NOMO-1 treated with DMSO at 0.1 percent for 48 hours (cell line): ENCODE measurements around the gene PCDHGA8.
"Not testable (repeated sequence)": the region's sequence is repeated elsewhere in the genome, so short reads cannot be mapped to it uniquely, and the experiment has no call there.

Source experiments
- DNase-seq: peaks from one replicate; lab custom pipeline; 2025; ENCODE audit not compliant: unreplicated experiment; lab: John Stamatoyannopoulos, UW

PCDHGA8 gene

DNA sequence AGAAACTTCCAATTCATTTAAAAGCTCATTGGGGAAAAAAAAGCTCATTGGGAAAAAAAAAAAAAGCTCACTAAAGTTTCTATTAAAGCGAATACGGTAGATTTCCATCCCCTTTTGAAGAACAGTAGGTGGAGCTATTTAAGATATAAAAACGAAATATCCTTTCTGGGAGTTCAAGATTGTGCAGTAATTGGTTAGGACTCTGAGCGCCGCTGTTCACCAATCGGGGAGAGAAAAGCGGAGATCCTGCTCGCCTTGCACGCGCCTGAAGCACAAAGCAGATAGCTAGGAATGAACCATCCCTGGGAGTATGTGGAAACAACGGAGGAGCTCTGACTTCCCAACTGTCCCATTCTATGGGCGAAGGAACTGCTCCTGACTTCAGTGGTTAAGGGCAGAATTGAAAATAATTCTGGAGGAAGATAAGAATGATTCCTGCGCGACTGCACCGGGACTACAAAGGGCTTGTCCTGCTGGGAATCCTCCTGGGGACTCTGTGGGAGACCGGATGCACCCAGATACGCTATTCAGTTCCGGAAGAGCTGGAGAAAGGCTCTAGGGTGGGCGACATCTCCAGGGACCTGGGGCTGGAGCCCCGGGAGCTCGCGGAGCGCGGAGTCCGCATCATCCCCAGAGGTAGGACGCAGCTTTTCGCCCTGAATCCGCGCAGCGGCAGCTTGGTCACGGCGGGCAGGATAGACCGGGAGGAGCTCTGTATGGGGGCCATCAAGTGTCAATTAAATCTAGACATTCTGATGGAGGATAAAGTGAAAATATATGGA lies 38.1 kb downstream of the PCDHGA8 start, which contains the start of gene PCDHGA12:
TSS of gene PCDHGA12 (plus strand) at position 176 of the 782 bp plus-strand sequence. CDS start at position 429, 253 bp downstream.
- peak; percentile 52 for DNase-seq

DNA sequence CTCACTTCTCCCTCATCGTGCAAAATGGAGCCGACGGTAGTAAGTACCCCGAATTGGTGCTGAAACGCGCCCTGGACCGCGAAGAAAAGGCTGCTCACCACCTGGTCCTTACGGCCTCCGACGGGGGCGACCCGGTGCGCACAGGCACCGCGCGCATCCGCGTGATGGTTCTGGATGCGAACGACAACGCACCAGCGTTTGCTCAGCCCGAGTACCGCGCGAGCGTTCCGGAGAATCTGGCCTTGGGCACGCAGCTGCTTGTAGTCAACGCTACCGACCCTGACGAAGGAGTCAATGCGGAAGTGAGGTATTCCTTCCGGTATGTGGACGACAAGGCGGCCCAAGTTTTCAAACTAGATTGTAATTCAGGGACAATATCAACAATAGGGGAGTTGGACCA lies 38.9 kb downstream of the PCDHGA8 start:
- DNase-seq: no peak

DNA sequence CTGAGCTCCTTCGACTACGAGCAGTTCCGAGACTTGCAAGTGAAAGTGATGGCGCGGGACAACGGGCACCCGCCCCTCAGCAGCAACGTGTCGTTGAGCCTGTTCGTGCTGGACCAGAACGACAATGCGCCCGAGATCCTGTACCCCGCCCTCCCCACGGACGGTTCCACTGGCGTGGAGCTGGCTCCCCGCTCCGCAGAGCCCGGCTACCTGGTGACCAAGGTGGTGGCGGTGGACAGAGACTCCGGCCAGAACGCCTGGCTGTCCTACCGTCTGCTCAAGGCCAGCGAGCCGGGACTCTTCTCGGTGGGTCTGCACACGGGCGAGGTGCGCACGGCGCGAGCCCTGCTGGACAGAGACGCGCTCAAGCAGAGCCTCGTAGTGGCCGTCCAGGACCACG lies 39.9 kb downstream of the PCDHGA8 start:
- not testable (repeated sequence) for DNase-seq

DNA sequence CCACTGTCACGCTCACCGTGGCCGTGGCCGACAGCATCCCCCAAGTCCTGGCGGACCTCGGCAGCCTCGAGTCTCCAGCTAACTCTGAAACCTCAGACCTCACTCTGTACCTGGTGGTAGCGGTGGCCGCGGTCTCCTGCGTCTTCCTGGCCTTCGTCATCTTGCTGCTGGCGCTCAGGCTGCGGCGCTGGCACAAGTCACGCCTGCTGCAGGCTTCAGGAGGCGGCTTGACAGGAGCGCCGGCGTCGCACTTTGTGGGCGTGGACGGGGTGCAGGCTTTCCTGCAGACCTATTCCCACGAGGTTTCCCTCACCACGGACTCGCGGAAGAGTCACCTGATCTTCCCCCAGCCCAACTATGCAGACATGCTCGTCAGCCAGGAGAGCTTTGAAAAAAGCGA lies 40.3 kb downstream of the PCDHGA8 start:
- DNase-seq: not testable (repeated sequence)

DNA sequence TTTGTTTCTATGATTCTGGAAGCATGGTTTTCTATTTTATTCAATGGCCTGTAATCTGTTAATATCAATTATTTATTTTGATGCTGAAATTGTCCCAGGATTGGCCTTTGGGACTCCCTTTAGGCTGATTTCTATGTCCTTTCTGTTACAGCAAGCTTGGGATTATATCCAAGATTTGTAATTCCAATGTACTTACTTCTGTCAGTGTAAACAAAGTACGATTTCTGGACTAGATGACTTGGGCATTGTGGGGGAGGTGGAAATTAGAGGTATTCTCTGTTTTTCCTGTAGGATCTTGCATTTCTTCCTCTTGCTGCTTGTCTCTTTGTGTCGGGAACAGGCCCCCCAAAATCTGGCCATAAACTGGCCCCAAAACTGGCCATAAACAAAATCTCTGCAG lies 41.6 kb downstream of the PCDHGA8 start:
- DNase-seq: no peak

DNA sequence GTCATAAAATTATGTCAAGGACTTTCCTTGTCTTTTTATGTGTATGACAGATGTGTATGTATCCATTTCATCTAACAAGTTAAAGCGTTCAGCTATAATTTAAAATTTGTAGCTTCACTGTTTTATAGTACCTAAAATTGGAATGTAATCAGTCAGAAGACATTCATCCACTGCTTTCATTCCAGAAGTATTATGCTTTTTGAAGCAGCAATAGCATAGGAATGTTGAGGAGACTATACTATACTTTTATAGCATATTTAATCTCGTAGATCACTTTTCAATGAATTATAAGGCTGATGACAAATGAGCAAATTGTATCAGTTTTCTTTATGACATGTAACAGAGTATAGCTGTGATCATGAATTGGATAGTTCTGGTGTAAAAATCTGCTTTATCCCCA lies 44.8 kb downstream of the PCDHGA8 start:
- no peak for DNase-seq

DNA sequence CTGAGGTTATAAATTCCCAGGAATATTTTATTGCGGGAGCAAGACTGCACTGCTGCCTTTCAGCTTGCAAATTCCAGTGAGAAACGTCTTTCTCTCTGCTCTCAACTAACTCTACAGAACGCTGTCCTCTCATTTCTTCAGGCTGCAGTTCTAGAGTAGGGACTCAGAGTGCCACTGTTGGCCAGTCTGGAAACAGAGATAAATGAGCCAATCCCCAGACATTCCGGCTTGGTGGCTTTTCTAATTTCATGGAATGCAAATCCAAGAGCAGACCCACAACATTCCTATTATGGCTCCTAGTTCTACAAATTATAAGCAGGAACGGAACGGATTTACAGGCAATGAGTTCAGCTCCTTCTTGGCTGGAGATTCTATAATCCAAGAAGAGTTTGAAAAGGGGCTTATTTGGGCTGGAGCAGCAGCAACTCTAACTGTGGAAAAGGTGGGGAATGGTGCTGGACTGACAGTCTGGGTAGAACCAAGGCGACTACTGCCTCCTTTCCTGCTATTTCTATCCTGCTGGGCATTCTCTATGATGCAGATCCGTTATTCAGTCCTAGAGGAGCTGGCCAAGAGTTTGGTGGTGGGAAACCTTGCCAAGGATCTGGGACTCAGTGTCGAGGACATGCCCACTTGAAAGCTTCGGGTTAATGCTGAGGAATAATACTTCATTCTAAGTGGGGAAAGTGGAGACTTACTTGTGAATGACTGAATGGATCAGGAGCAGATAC lies 47.1 kb downstream of the PCDHGA8 start:
- DNase-seq: no peak

DNA sequence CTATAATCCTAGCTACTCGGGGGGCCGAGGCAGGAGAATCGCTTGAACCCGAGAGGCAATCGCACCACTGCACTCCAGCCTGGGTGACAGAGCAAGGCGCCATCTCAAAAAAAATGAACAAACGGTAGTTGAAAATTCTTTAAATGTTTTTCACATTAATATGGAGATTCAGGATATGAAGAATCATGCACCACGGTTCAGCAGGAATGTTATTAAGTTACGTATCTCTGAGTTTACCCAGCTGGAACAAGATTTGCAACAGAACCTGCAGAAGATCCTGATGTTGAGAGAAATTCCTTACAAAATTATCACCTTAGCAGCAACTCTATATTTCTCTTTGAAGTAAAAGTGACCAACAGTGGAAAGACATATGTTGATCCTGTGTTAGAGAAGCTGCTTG lies 47.9 kb downstream of the PCDHGA8 start:
- no peak for DNase-seq

DNA sequence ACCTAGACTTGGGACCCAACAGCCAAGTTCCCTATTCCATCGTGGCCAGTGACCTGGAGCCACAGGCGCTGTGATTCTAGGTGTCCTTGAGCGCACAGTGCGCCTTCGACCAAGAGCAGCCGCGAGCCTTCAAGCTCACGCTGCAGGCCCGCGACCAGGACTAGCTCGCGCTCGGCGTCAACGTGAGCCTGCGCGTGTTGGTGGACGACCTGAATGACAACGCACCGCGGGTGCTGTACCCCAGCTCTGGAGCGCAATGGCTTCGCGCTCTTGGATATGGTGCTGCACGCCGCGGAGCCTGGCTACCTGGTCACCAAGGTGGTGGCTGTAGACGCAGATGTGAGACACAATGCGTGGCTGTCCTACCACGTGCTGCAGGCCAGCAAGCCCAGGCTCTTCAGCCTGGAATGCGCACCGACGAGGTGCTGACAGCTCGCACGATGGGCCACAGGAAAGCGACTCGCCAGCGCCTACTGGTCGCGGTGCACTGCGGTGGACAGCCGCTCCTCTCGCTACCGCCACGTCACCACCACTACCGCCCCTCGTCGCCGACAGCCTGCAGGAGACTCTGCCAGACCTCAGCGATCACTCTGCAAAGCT lies 49.2 kb downstream of the PCDHGA8 start:
- DNase-seq: no peak
